HG03196 (cell line): ENCODE results near the gene C1orf21.

Experiments used
- ATAC-seq: cut with Tn5 transposase; IDR thresholded peaks from one replicate; pipeline ENCODE4 v1.9.1; 2021; ENCODE audit not compliant: unreplicated experiment

The C1orf21 gene

GRCh38 chr1:184510110-184510509 lies 123.3 kb downstream of the C1orf21 start:
- ATAC-seq, result no peak

DNA sequence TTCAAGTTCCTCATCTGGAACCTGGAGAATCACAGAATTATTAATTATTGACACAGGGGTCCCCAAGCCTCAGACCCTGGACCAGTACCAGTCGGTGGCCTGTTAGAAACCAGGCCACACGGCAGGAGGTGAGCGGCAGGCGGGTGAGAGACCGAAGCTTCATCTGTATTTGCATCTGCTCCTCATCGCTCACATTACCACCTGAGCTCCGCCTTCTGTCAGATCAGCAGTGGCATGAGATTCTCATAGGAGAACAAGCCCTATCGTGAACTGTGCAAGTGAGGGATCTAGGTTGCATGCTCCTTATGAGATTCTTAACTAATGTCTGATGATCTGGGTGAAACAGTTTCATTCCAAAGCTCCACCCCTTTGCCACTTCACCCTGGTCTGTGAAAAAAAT lies 125.9 kb downstream of the C1orf21 start:
- no peak for ATAC-seq

DNA sequence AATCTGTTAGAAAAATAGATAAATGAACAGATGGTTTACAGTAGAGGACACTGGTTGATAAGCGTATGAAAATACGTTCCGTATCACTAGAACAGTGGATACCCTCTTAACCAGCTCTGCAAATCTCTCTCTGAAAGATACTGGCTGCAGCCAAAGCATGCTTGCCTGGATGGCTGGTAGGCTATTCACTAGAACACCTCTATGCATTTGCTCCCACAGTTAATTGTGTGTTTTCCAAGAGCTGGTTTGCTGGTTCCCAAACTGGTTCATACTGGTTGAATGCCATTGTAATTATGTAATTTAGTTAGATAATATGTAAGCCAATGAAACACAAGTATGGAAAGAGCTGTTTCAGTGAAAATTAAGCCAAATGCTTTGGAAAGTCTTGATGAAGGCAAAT lies 126.6 kb downstream of the C1orf21 start:
- no peak for ATAC-seq

DNA sequence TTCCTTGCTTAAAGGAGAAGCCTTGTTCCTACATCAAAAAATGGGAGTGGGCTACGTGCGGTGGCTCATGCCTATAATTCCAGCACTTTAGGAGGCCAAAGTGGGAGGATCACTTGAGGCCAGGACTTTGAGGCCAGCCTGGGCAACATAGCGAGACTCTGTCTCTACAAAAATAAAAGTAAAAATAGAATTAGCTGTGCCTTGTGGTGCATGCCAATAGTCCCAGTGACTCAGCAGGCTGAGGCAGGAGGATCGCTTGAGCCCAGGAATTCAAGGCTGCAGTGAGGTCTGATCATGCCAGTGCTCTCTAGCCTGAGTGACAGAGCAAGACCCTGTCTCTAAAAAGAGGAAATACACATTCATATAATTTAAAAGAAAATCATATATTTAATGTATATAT lies 127.1 kb downstream of the C1orf21 start:
- no peak for ATAC-seq

DNA sequence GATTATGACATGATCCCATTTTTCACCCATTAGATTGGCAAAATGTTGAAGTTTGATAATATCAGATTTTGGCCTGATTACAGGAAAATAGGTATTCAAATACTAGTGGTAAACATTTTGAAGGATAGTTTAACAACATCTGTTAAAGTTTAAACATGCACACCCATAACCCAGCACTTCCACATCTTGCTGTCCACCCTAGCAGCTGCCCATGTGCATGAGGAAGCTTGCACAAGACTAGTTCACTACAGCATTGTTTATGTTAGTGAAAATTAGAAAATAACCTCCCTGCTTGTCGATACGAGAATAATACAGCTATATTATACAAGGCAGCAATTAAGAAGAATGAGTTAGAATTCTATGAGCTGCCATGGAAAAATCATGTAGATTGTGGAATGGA lies 127.6 kb downstream of the C1orf21 start:
- ATAC-seq, result no peak

GRCh38 chr1:184517130-184517529 lies 130.3 kb downstream of the C1orf21 start:
- no peak for ATAC-seq

GRCh38 chr1:184518736-184519357 lies 132.0 kb downstream of the C1orf21 start:
- no peak for ATAC-seq

DNA sequence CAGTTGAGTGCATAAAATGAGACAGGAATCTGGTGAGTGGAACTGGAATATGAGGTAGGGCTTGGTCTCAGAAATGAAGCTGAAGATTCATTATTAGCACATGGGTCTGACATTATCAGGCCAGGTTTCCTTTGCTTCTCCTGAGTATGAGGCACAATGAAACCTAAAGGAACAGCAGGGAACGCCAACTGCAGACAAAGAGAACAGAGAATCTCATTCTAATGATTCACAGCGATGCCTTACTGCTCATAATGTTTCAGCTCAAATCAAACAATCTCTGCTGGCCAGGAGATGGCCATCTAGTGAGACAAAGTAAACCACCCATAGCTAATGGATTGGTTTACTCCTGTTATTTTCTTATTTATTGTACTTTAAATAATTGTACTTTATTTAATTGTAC lies 133.5 kb downstream of the C1orf21 start:
- no peak for ATAC-seq

DNA sequence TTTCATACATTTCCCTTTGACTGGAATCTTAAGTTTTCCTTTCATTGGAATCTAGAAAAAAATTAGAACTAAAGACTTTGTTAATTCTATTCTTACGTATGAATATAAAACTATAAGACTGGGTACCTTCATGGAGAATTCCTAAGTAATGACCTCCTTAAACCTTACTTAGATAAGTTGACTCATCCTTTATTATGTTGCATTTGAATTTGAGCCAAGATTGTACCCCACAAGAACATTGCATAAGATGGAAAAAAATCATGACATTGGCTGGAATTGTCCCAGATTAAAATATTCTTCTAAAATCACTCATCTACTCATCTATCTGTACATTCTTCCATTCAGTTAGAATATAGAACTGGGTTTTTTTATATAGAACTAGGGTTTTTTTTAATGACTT lies 137.4 kb downstream of the C1orf21 start:
- no peak for ATAC-seq

DNA sequence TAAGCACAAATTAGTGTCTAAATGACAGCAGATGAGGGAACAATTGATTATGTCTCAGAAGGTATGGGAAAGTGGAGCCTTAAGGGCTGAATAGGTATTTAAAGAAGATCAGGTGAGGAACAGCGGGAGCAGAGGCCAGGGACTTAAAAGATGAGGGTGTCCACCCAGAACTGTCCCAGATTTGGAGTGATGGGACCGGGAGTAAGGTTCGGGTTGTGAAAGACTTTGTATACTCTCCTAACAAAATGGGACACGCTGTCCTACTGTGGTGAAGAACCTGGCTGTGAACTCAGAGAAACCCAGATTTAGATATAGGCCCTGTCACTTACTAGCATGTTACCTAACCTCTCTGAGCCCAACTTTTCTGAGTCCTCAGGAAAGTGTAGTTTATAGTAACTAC lies 140.6 kb downstream of the C1orf21 start:
- ATAC-seq, result no peak

GRCh38 chr1:184530226-184530625 lies 143.4 kb downstream of the C1orf21 start:
- ATAC-seq, result no peak

DNA sequence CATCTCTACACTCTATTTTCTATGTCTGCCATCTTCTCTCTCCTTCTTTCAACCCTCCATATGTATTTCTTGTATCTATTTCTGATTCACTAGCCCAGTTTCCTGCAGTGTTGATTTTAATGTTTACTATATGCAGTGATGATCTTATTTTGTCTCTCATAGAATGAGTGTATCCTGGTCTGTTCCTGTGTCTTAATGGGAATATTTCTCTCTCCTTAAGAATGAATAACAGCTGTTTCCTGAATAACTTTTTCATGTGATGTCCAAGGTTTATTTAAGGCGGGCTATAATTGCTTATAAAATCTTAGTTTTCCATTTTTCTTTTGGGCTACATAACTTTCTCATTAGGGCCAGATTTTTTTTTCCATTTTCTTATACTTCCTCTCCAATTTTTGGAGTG lies 144.5 kb downstream of the C1orf21 start:
- ATAC-seq, result no peak

- ATAC-seq, result no peak
Observed at GRCh38 chr1:184532199-184532598, 145.4 kb downstream of the C1orf21 start.

DNA sequence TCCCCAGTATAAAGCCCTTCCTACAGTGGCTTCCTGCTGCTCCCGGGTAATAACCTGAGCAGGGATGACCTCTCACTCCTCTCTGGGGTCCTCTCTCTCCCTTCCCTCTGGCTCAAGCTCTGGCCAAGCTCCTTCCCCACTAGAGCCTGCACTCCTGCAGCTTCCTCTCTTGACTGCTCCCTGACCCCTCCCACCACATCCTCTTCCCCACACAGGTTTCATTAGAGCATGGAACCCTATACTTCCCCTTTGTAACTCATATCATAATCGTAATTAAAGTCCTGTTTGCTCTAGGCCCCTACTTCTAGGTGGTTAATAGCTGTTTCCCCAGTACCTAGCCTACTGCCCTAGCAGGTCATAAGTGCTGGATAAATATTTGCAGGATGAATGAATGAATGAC lies 146.2 kb downstream of the C1orf21 start:
- no peak for ATAC-seq

DNA sequence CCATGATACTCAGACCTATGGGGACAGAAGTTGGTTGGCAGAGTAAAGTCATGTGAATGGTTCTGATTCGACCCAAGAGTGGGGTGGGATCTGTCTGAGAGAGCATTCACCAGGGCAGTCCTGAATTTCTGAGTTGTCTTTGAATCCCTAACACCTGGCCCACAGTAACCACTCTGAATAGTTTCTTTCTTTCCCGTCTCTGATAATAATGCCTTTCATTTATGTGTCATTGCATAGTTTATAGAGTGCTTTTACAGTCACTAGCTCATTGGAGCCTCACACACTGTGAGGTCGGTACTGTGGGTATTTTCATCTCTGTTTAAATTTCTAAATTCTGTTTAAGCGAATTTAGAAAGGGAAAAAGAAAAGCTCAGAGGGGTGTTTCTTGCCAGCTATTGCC lies 147.1 kb downstream of the C1orf21 start:
- ATAC-seq, result no peak

DNA sequence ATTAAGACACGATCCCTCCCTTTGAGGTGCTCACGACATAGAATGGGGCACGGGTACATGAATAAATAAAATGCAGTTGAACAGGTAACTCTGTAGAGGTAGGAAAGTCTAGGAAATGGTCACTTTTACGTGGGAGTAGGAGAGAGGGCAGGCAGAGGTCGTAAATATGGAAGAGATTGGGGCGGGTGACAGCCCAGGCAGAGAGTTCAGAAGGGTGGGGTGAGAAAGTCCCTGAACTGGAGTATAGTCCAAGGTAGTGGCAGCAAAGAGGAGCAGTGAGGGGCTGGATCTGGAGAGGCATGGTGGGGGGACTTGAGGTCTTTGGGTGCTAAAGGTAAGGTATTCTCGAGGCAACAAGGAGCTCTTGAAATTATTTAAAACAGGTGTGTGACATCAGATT lies 147.9 kb downstream of the C1orf21 start:
- ATAC-seq, result no peak

GRCh38 chr1:184535191-184535970 lies 148.6 kb downstream of the C1orf21 start:
- no peak for ATAC-seq

DNA sequence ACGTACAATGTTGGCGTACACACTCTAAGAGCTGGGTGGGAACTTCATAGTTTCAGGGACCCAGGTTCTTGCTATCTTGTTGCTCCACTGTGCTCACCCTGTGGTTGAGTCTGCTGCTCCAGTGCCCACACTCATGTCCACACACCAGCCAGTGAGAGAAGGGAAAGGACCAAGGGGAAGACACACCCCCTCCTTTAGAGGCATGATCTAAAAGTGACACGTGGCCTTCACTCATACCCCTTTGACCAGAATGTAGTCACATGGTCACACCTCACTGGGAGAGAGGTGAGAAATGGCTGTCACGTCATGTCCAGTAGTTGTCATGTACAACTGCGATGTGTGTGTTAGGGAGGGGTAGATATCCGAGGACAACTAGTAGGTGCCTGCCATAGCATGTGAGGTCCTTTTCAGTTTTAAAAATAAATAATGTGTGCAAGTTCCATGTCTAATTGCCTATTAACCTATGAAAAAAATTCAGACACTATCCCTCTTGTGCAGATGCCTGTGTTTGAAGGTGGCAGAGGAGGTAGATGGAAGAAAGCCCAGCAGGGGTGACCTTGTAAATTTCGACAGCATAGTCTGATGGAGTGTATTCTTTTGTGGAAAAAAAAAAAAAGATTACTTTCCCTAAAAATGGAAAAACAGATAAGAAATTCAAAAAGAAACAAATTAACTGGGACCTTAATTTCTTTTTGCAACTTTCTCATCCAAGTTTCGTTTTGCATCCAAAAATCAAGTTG lies 149.6 kb downstream of the C1orf21 start:
- no peak for ATAC-seq

- ATAC-seq, result no peak
Observed at GRCh38 chr1:184539580-184539979, 152.8 kb downstream of the C1orf21 start.

- no peak for ATAC-seq
Observed at GRCh38 chr1:184541537-184542152, 154.8 kb downstream of the C1orf21 start.

DNA sequence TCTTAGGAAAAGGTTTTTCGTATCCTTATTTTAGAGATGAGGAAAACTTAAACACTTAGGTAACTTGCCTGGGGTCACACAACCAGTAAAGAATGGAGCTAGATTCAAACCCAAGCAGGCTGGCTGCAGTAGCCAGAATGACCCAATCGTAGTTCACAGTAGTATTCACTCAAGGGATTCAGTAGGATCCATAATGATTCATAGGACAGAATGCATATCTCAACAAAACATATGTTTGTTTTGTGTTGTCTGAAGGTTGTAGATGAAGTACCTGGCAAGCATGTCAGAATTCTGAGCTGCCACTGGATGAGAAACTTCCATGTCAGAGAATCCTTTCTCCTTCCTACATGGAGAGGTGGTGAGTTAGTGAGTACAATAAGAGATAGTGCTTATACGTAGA lies 155.5 kb downstream of the C1orf21 start:
- ATAC-seq, result no peak

DNA sequence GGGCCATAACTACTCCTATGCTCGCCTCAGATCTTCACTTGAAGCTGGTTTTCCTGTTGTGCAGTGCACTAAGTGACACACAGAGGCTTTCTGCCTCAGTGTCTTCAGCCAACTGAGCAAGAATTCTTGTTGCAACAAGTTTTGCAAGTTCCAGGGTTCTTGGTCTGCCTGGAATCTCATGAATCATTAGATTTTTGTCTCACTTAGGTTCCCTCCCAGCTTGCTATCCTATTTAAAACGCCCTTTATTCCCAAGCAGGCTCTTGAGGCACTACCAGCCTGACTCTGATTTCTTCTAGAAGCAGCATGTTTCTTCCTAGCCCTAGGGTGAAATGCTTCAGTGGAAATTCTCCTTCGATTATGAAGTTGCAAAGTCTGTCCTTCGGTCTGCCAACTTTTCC lies 158.8 kb downstream of the C1orf21 start:
- ATAC-seq, result no peak
